Glutamatergic neuron (in vitro differentiated cells): ENCODE data around the gene MAP7. TPM values are rescaled to one million over a fixed set of nuclear protein-coding genes. Genes with fewer than 3 reads are reported as not detected.

ENCODE experiments used
- DNase-seq: peaks from one replicate; pipeline ENCODE4 v3.0.0; 2022
- H3K27ac Mint-ChIP-seq: one replicate; pipeline ENCODE4 v1.8.0; 2020; ENCODE audit warnings: mild to moderate bottlenecking, mixed read lengths, inconsistent platforms; ENCODE audit not compliant: unreplicated experiment
- H3K27me3 Mint-ChIP-seq: one replicate; pipeline ENCODE4 v1.8.0; 2020; ENCODE audit warnings: mild to moderate bottlenecking, moderate library complexity, mixed read lengths, inconsistent platforms; ENCODE audit not compliant: unreplicated experiment
- H3K36me3 Mint-ChIP-seq: one replicate; pipeline ENCODE4 v1.8.0; 2020; ENCODE audit warnings: mild to moderate bottlenecking, mixed read lengths, inconsistent platforms; ENCODE audit not compliant: unreplicated experiment
- H3K4me1 Mint-ChIP-seq: one replicate; pipeline ENCODE4 v1.8.0; 2020; ENCODE audit warnings: mild to moderate bottlenecking, low read depth, mixed read lengths, inconsistent platforms; ENCODE audit not compliant: unreplicated experiment
- H3K4me3 Mint-ChIP-seq: one replicate; pipeline ENCODE4 v1.8.0; 2020; ENCODE audit warnings: mild to moderate bottlenecking, mixed read lengths, inconsistent platforms; ENCODE audit not compliant: unreplicated experiment
- H3K9me3 Mint-ChIP-seq: one replicate; pipeline ENCODE4 v1.8.0; 2020; ENCODE audit warnings: mild to moderate bottlenecking, moderate library complexity, mixed read lengths, inconsistent platforms; ENCODE audit not compliant: unreplicated experiment
- total RNA-seq: library from RNA; stranded (reverse); fragmentation: NEBNext Ultra II Directional; extraction: Animal tissue kit (Norgen Biotek cat#: 25700); gene quantifications from one replicate; pipeline ENCODE4 v1.2.1, GENCODE V29; 2021; ENCODE audit not compliant: unreplicated experiment
- TF ChIP-seq, protein P1 (sequence below): fragments of 200-600 bp; sonication (generic); IDR thresholded peaks from one replicate; pipeline ENCODE4 v1.5.0; 2021; ENCODE audit not compliant: partially characterized antibody, unreplicated experiment

The MAP7 gene
- total RNA-seq, 1 donor from 2014 or later, result 2.2 TPM

DNA sequence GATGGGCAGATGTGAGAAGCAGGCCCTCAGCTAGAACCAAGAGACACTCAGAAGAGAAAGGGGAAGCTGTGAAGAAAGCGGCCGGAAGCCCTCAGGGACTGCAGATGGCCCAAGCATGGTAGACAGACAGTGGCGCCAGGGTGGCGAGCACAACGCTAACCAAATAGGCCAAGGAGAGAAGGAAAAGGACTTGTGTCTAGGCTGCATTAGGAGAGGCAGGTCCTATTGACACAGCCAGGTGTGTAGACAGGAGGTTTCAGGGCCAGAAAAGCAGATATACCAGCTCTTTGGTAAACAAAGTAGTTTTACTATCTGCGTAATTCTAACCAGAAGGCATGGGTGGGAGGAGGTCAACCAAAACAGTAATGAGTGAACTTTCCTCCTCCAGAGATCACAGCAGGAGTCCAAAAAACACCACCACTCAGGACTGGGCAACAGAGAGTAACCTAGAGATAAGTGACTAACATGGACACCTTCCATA is 15.8 kb upstream of the MAP7 start:
- no peak overlapping the region for H3K4me3 Mint-ChIP-seq
- H3K27me3 Mint-ChIP-seq, result no peaks in the 10 kb centered on the region
- H3K27ac Mint-ChIP-seq, result no peak overlapping the region
- H3K9me3 Mint-ChIP-seq, result peaks cover 2% of the 10 kb centered on the region
- no peak for DNase-seq
- TF ChIP-seq, protein P1, sequence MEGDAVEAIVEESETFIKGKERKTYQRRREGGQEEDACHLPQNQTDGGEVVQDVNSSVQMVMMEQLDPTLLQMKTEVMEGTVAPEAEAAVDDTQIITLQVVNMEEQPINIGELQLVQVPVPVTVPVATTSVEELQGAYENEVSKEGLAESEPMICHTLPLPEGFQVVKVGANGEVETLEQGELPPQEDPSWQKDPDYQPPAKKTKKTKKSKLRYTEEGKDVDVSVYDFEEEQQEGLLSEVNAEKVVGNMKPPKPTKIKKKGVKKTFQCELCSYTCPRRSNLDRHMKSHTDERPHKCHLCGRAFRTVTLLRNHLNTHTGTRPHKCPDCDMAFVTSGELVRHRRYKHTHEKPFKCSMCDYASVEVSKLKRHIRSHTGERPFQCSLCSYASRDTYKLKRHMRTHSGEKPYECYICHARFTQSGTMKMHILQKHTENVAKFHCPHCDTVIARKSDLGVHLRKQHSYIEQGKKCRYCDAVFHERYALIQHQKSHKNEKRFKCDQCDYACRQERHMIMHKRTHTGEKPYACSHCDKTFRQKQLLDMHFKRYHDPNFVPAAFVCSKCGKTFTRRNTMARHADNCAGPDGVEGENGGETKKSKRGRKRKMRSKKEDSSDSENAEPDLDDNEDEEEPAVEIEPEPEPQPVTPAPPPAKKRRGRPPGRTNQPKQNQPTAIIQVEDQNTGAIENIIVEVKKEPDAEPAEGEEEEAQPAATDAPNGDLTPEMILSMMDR, result no peak
- no peaks in the 10 kb centered on the region for H3K36me3 Mint-ChIP-seq
- H3K4me1 Mint-ChIP-seq, result no peaks in the 10 kb centered on the region

DNA sequence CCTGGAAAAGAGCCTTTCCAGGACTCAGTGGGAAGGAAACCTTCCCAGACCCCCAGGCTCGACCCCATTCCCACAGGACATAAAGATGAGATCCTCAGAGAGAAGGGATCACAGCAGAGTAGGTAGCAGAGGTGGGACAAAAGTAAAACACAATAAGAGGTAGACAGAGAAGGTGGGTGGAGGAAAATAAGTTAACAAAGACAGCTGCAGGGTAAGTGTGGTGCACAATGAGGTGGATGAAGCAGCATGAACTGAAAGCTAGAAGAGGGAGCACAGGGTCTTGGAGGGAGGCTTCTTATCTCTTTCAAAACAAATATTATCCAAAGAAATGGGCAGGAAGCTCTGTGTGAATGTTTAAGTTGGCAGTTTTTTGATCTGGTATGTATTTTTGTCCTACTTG is 14.0 kb upstream of the MAP7 start:
- TF ChIP-seq, protein P1, result no peak
- no peaks in the 10 kb centered on the region for H3K4me1 Mint-ChIP-seq
- no peak overlapping the region for H3K27ac Mint-ChIP-seq
- no peaks in the 10 kb centered on the region for H3K27me3 Mint-ChIP-seq
- no peak for DNase-seq
- no peaks in the 10 kb centered on the region for H3K36me3 Mint-ChIP-seq
- no peaks in the 10 kb centered on the region for H3K9me3 Mint-ChIP-seq
- no peak overlapping the region for H3K4me3 Mint-ChIP-seq

DNA sequence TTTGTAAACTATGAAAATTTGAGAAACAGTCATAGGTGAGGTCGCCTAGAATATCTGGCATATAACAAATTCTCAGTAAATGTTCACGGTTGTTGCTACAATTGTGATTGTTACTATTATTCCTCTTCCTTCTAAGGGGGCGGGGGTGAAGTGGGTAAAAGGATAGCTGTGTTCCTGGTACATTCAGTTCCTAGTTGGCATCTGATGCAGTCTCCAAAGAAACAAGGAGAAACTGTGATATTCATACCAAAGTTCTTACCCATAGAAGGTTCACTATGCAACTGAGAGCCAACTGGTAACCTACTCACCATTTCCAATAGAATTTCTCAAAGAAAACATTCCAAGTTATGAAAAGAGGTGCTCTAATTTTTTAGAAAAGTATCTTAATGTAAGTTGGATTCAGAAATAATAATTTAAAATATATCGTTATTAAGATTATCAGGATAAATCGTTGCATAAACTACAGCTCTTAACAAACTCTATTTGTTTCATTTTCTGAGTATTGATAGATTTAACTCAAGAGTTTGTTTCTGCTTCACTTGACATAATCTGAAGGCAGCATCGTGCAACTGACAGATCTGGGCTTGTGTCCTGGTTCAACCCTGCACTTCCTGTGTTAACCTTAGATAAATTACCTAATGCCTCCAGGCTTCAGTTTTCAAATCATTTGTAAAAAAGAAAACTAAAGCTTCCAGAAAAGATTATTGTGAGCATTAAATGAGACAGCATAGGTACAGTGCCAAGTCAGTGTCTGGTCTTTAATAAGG is 13.3 kb upstream of the MAP7 start:
- H3K4me1 Mint-ChIP-seq, result no peaks in the 10 kb centered on the region
- DNase-seq, result no peak
- TF ChIP-seq, protein P1, result no peak
- H3K27me3 Mint-ChIP-seq, result no peaks in the 10 kb centered on the region
- no peak overlapping the region for H3K4me3 Mint-ChIP-seq
- no peaks in the 10 kb centered on the region for H3K36me3 Mint-ChIP-seq
- H3K9me3 Mint-ChIP-seq, result no peaks in the 10 kb centered on the region
- H3K27ac Mint-ChIP-seq, result no peak overlapping the region

DNA sequence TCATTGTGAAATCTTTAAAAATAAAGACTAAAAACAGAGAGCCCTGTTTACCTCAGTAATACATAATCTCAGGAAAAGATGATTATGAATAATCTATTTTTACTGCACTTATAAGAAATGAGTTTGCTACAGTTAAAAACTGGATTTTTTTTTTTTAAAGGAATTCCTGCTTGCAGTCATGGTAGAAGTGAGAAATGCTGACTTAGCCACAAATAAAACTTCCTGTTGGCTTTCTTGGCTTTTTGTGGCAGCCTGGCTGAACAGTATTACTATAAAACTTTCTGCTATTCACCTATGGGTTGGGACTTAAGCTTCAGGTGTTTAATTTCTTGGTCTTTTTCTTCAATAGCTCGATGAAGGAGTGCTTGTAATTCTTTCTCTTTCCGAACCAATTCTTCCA is 12.0 kb upstream of the MAP7 start:
- Mint-ChIP-seq H3K4me3 (no peak overlapping the region), H3K27ac (no peak overlapping the region), H3K9me3 (no peaks in the 10 kb centered on the region), H3K4me1 (no peaks in the 10 kb centered on the region), H3K27me3 (no peaks in the 10 kb centered on the region), H3K36me3 (no peaks in the 10 kb centered on the region)
- no peak for DNase-seq
- TF ChIP-seq, protein P1, result no peak

DNA sequence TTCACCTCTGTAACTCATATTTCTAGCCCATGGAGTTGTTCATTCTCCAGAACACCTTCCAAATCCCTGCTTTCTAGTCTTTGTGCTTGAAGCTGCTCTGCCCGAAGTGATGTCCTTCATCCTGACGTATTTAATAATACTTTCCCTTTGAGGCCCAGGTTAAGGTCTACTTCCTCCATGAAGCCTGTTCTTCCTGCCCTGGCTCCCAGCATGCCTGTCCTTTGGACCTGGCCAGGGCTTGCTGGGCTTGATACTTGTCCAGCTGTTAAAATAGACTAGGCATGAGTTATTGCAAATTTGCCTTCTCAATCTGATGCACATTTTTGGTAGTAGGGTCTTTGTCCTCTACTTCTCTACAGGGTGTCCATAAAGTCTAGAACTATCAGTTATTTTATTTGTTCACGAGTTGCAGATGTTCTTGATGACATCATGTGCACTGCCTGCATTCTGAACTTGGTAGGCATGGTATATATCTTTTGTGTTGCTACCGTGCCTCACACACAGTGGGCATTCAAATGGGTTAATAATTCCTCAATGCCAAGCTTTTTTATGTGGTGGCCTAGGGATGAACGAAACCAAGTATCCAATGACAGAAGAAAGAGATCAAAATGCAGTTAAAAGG is 3.1 kb upstream of the MAP7 start:
- H3K9me3 Mint-ChIP-seq, result peaks cover 4% of the 10 kb centered on the region

More for the DNA sequence above, 3.1 kb upstream of the MAP7 start:
- Mint-ChIP-seq H3K4me1 (peaks cover 7% of the 10 kb centered on the region), H3K36me3 (no peaks in the 10 kb centered on the region), H3K27ac (no peak overlapping the region), H3K27me3 (peaks cover 12% of the 10 kb centered on the region), H3K4me3 (no peak overlapping the region)
- DNase-seq, result no peak
- TF ChIP-seq, protein P1, result no peak
